ENCODE measurements around the gene WASHC4. TPM values are rescaled to one million over a fixed set of nuclear protein-coding genes. Genes with fewer than 3 reads are reported as not detected.

WASHC4 gene
- total and polyA plus RNA-seq, 2 experiments from 2014 or later = 75.7 to 83.0 TPM

- H3K27ac ChIP-seq (ENCODE audit: low read depth) = no peak overlapping the region
- no peaks in the 10 kb centered on the region for H3F3A ChIP-seq (replicated peaks; ENCODE audit: low read depth)
- H3K4me1 ChIP-seq (ENCODE audit: insufficient read depth) = no peaks in the 10 kb centered on the region
- no peaks in the 10 kb centered on the region for H3K36me3 ChIP-seq (ENCODE audit: insufficient read depth)
- TF ChIP-seq CREB1 (CRISPR knock-in tag; IDR thresholded peaks at IDR 0.05; ENCODE audit: low read depth) = no peak
- no peak for TF ChIP-seq REST (IDR thresholded peaks at IDR 0.05; ENCODE audit: unreplicated experiment)
- no peak for TF ChIP-seq ZNF331 (CRISPR knock-in tag; IDR thresholded peaks at IDR 0.05; ENCODE audit: low read depth)
- TF ChIP-seq NANOG (IDR thresholded peaks at IDR 0.05; ENCODE audit: borderline replicate concordance) = no peak
- TF ChIP-seq ZNF114 (CRISPR knock-in tag; IDR thresholded peaks at IDR 0.05) = no peak
- TF ChIP-seq EZH2phosphoT487 (IDR thresholded peaks at IDR 0.05; ENCODE audit: unreplicated experiment) = no peak
- no peak for TF ChIP-seq CTCF (conservative IDR thresholded peaks at IDR 0.05; ENCODE audit: low read depth in 2 of 2)
- no peak for TF ChIP-seq ETS1 (IDR thresholded peaks at IDR 0.05)
- no peak for TF ChIP-seq STAT1 (IDR thresholded peaks at IDR 0.05; ENCODE audit: unreplicated experiment)
- TF ChIP-seq, protein P1, sequence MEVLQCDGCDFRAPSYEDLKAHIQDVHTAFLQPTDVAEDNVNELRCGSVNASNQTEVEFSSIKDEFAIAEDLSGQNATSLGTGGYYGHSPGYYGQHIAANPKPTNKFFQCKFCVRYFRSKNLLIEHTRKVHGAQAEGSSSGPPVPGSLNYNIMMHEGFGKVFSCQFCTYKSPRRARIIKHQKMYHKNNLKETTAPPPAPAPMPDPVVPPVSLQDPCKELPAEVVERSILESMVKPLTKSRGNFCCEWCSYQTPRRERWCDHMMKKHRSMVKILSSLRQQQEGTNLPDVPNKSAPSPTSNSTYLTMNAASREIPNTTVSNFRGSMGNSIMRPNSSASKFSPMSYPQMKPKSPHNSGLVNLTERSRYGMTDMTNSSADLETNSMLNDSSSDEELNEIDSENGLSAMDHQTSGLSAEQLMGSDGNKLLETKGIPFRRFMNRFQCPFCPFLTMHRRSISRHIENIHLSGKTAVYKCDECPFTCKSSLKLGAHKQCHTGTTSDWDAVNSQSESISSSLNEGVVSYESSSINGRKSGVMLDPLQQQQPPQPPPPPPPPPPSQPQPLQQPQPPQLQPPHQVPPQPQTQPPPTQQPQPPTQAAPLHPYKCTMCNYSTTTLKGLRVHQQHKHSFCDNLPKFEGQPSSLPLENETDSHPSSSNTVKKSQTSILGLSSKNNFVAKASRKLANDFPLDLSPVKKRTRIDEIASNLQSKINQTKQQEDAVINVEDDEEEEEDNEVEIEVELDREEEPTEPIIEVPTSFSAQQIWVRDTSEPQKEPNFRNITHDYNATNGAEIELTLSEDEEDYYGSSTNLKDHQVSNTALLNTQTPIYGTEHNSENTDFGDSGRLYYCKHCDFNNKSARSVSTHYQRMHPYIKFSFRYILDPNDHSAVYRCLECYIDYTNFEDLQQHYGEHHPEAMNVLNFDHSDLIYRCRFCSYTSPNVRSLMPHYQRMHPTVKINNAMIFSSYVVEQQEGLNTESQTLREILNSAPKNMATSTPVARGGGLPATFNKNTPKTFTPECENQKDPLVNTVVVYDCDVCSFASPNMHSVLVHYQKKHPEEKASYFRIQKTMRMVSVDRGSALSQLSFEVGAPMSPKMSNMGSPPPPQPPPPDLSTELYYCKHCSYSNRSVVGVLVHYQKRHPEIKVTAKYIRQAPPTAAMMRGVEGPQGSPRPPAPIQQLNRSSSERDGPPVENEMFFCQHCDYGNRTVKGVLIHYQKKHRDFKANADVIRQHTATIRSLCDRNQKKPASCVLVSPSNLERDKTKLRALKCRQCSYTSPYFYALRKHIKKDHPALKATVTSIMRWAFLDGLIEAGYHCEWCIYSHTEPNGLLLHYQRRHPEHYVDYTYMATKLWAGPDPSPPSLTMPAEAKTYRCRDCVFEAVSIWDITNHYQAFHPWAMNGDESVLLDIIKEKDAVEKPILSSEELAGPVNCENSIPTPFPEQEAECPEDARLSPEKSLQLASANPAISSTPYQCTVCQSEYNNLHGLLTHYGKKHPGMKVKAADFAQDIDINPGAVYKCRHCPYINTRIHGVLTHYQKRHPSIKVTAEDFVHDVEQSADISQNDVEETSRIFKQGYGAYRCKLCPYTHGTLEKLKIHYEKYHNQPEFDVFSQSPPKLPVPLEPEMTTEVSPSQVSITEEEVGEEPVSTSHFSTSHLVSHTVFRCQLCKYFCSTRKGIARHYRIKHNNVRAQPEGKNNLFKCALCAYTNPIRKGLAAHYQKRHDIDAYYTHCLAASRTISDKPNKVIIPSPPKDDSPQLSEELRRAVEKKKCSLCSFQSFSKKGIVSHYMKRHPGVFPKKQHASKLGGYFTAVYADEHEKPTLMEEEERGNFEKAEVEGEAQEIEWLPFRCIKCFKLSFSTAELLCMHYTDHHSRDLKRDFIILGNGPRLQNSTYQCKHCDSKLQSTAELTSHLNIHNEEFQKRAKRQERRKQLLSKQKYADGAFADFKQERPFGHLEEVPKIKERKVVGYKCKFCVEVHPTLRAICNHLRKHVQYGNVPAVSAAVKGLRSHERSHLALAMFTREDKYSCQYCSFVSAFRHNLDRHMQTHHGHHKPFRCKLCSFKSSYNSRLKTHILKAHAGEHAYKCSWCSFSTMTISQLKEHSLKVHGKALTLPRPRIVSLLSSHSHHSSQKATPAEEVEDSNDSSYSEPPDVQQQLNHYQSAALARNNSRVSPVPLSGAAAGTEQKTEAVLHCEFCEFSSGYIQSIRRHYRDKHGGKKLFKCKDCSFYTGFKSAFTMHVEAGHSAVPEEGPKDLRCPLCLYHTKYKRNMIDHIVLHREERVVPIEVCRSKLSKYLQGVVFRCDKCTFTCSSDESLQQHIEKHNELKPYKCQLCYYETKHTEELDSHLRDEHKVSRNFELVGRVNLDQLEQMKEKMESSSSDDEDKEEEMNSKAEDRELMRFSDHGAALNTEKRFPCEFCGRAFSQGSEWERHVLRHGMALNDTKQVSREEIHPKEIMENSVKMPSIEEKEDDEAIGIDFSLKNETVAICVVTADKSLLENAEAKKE (CRISPR knock-in tag; IDR thresholded peaks at IDR 0.05) = no peak
- TF ChIP-seq JUNB (IDR thresholded peaks at IDR 0.05; ENCODE audit: unreplicated experiment) = no peak
- no peak for TF ChIP-seq EZH2 (IDR thresholded peaks at IDR 0.05; ENCODE audit: low read depth, unreplicated experiment)
- no peak for TF ChIP-seq POLR2AphosphoS5 (IDR thresholded peaks at IDR 0.05; ENCODE audit: low read depth)
- Mint-ChIP-seq H3K4me3 (no peak overlapping the region), H3K27me3 (ENCODE audit: insufficient read depth, low read depth, poor library complexity) (no peaks in the 10 kb centered on the region), H3K27ac (no peak overlapping the region), H3K36me3 (ENCODE audit: low read depth) (peaks cover 4% of the 10 kb centered on the region; the same call in 1 of the 3 replicates), H3K4me1 (peaks cover 9% of the 10 kb centered on the region), H3K9me3 (no peaks in the 10 kb centered on the region)
- no peak overlapping the region for H2AFZ ChIP-seq
- H3K4me3 ChIP-seq = no peak overlapping the region
- ATAC-seq = no peak
- peaks cover 6% of the 10 kb centered on the region; the same call in 1 of the 2 replicates for H3K79me2 ChIP-seq (replicated peaks; ENCODE audit: insufficient read depth)
- no peaks in the 10 kb centered on the region for H3K27me3 ChIP-seq (ENCODE audit: insufficient read depth)
- H3K4me2 ChIP-seq = no peak overlapping the region
- no peak for DNase-seq (ENCODE audit: low spot score)
- H4K20me1 ChIP-seq (replicated peaks; ENCODE audit: insufficient read depth) = no peaks in the 10 kb centered on the region
- peaks cover 3% of the 10 kb centered on the region; the same call in 1 of the 2 replicates for H3K9me2 ChIP-seq (ENCODE audit: insufficient read depth)
These were observed 30.6 kb upstream of the WASHC4 start for GRCh38 chr12:105076913-105077312.

Data from GM23338 (cell line).